Smooth muscle cell (in vitro differentiated cells): ENCODE measurements around the gene MORN5. TPM values are rescaled to one million over a fixed set of nuclear protein-coding genes. Genes with fewer than 3 reads are reported as not detected.

Source experiments
- DNase-seq: peaks from one replicate; lab custom pipeline; 2025; ENCODE audit not compliant: unreplicated experiment; lab: John Stamatoyannopoulos, UW
- H2AFZ ChIP-seq: fragments of 200-600 bp; sonication (generic); 2 replicates; pipeline ENCODE4 v1.6.0; 2016; ENCODE audit warnings: antibody characterized with exemption, low read depth, mild to moderate bottlenecking
- H3F3A ChIP-seq: fragments of 200-600 bp; sonication (generic); 2 replicates; pipeline ENCODE4 v1.6.0; 2017; ENCODE audit warnings: antibody characterized with exemption, low read depth
- H3K27ac ChIP-seq: fragments of 200-600 bp; sonication (generic); 2 replicates; pipeline ENCODE4 v1.5.1; 2016; ENCODE audit warnings: low read depth, mild to moderate bottlenecking
- H3K27me3 ChIP-seq: fragments of 200-600 bp; sonication (generic); 2 replicates; pipeline ENCODE4 v1.6.1; 2016; ENCODE audit warnings: low read depth, mild to moderate bottlenecking
- H3K36me3 ChIP-seq: fragments of 200-600 bp; sonication (generic); 2 replicates; pipeline ENCODE4 v1.5.1; 2016; ENCODE audit warnings: low read depth
- H3K4me1 ChIP-seq: fragments of 200-600 bp; sonication (generic); 2 replicates; pipeline ENCODE4 v1.5.1; 2016; ENCODE audit warnings: low read depth
- H3K4me2 ChIP-seq: fragments of 200-600 bp; sonication (generic); 2 replicates; pipeline ENCODE4 v1.6.0; 2016; ENCODE audit warnings: mild to moderate bottlenecking
- H3K4me3 ChIP-seq: fragments of 200-600 bp; sonication (generic); 2 replicates; pipeline ENCODE4 v1.5.1; 2016; ENCODE audit warnings: mild to moderate bottlenecking
- H3K79me2 ChIP-seq: fragments of 200-600 bp; sonication (generic); 2 replicates; pipeline ENCODE4 v1.6.0; 2016; ENCODE audit warnings: low read depth, mild to moderate bottlenecking
- H3K9ac ChIP-seq: fragments of 200-600 bp; sonication (generic); 2 replicates; pipeline ENCODE4 v1.6.0; 2016; ENCODE audit warnings: low read depth
- H3K9me3 ChIP-seq: fragments of 200-600 bp; sonication (generic); replicated peaks from 2 replicates; pipeline ENCODE4 v1.5.1; 2016; ENCODE audit warnings: low read depth
- H4K20me1 ChIP-seq: fragments of 200-600 bp; sonication (generic); 2 replicates; pipeline ENCODE4 v1.6.0; 2016; ENCODE audit warnings: low read depth
- CTCF ChIP-seq: fragments of 200-600 bp; sonication (generic); IDR thresholded peaks from 2 replicates; pipeline ENCODE4 v1.5.1; 2017; ENCODE audit warnings: borderline replicate concordance, mild to moderate bottlenecking, antibody characterized with exemption; ENCODE audit not compliant: insufficient read depth, poor library complexity, severe bottlenecking
- WGBS: methylation state at CpG from one replicate; pipeline ENCODE4 v1.1.7; 2016; ENCODE audit warnings: low lambda C conversion rate; 5-methylcytosine and 5-hydroxymethylcytosine counted together
- polyA plus RNA-seq: library from polyadenylated mRNA; unstranded; fragments of >200 nt; fragmentation: Nextera tagmentation; extraction: Ambion mirVana; gene quantifications from 2 replicates; pipeline ENCODE4 v1.2.1, GENCODE V29; 2016
- total RNA-seq: library from RNA; depleted of rRNA; stranded (reverse); fragments of >200 nt; gene quantifications from 2 replicates; pipeline ENCODE4 v1.2.3, GENCODE V29; 2014

Gene MORN5
- total and polyA plus RNA-seq, 2 experiments from 2014 or later, result not detected

- Histone ChIP-seq H3K27ac (no peak overlapping the region), H3K9ac (no peak overlapping the region), H3K4me2 (no peak overlapping the region), H3K9me3 (no peaks in the 10 kb centered on the region), H3F3A (no peaks in the 10 kb centered on the region), H2AFZ (no peak overlapping the region), H3K4me3 (no peak overlapping the region), H3K36me3 (no peaks in the 10 kb centered on the region), H3K4me1 (peaks cover 11% of the 10 kb centered on the region), H4K20me1 (no peaks in the 10 kb centered on the region), H3K27me3 (peaks cover 13% of the 10 kb centered on the region), H3K79me2 (no peaks in the 10 kb centered on the region)
- WGBS, result 94% methylated on average over 2 of the region's 2 CpGs
- no peak for TF ChIP-seq CTCF
- DNase-seq, result no peak
These were observed 29.7 kb upstream of the MORN5 start for GRCh38 chr9:122129969-122130368.

- WGBS, result 71% methylated on average over 4 of the region's 4 CpGs
- Histone ChIP-seq H2AFZ (no peak overlapping the region), H3K27ac (no peak overlapping the region), H3K9me3 (no peaks in the 10 kb centered on the region), H3K4me3 (no peak overlapping the region), H3K4me1 (peaks cover 11% of the 10 kb centered on the region), H3K27me3 (peaks cover 13% of the 10 kb centered on the region), H3K4me2 (no peak overlapping the region), H3K79me2 (no peaks in the 10 kb centered on the region), H3F3A (peaks cover 4% of the 10 kb centered on the region), H4K20me1 (no peaks in the 10 kb centered on the region), H3K9ac (no peak overlapping the region), H3K36me3 (no peaks in the 10 kb centered on the region)
- TF ChIP-seq CTCF, result no peak
- DNase-seq, result no peak
These were observed 28.9 kb upstream of the MORN5 start for GRCh38 chr9:122130837-122131236.

- no peaks in the 10 kb centered on the region for H3K36me3 ChIP-seq
- H3K9me3 ChIP-seq, result no peaks in the 10 kb centered on the region
- no peak for TF ChIP-seq CTCF
These were observed 28.2 kb upstream of the MORN5 start for GRCh38 chr9:122131401-122132001.

GRCh38 chr9:122132539-122132938, 27.2 kb upstream of the MORN5 start:
- no peaks in the 10 kb centered on the region for H3K9me3 ChIP-seq
- H3K79me2 ChIP-seq, result no peaks in the 10 kb centered on the region
- no peak overlapping the region for H3K27ac ChIP-seq
- peaks cover 4% of the 10 kb centered on the region for H3F3A ChIP-seq
- WGBS, result 88% methylated on average over 4 of the region's 4 CpGs
- no peak overlapping the region for H2AFZ ChIP-seq
- H3K27me3 ChIP-seq, result peaks cover 8% of the 10 kb centered on the region
- no peaks in the 10 kb centered on the region for H3K4me1 ChIP-seq
- H3K4me3 ChIP-seq, result no peak overlapping the region
- no peak overlapping the region for H3K9ac ChIP-seq
- H3K4me2 ChIP-seq, result no peak overlapping the region
- no peaks in the 10 kb centered on the region for H3K36me3 ChIP-seq
- no peak for DNase-seq
- no peak for TF ChIP-seq CTCF
- H4K20me1 ChIP-seq, result no peaks in the 10 kb centered on the region

More at GRCh38 chr9:122131401-122132001, 28.2 kb upstream of the MORN5 start:
- no peak overlapping the region for H3K27ac ChIP-seq
- no peak overlapping the region for H2AFZ ChIP-seq
- DNase-seq, result no peak
- H3K79me2 ChIP-seq, result no peaks in the 10 kb centered on the region
- H3K9ac ChIP-seq, result no peak overlapping the region
- no peak overlapping the region for H3K4me2 ChIP-seq
- 22% methylated on average over 21 of the region's 21 CpGs for WGBS
- peaks cover 4% of the 10 kb centered on the region for H3F3A ChIP-seq
- H3K27me3 ChIP-seq, result peaks cover 13% of the 10 kb centered on the region
- H4K20me1 ChIP-seq, result no peaks in the 10 kb centered on the region
- H3K4me1 ChIP-seq, result peaks cover 5% of the 10 kb centered on the region
- no peak overlapping the region for H3K4me3 ChIP-seq
